DOHH2 (cell line): ENCODE data around the gene DMD.

Experiments
- H3F3A ChIP-seq: fragments of 200-600 bp; sonication (generic), shearing (Covaris generic); 2 replicates; pipeline ENCODE4 v1.6.0; 2016; ENCODE audit warnings: antibody characterized with exemption, mild to moderate bottlenecking; ENCODE audit not compliant: control insufficient read depth, insufficient read depth
- H3K27ac ChIP-seq: fragments of 200-600 bp; sonication (generic); 2 replicates; pipeline ENCODE4 v1.5.1; 2014; ENCODE audit warnings: low read depth, mild to moderate bottlenecking, low read length, moderate library complexity
- H3K27me3 ChIP-seq: fragments of 200-600 bp; sonication (generic); 2 replicates; pipeline ENCODE4 v1.6.1; 2014; ENCODE audit warnings: mild to moderate bottlenecking, low read length, mixed read lengths; ENCODE audit not compliant: control insufficient read depth
- H3K36me3 ChIP-seq: fragments of 200-600 bp; sonication (generic); 2 replicates; pipeline ENCODE4 v1.6.1; 2014; ENCODE audit warnings: mild to moderate bottlenecking, low read length, moderate library complexity, mixed read lengths; ENCODE audit not compliant: control insufficient read depth
- H3K4me1 ChIP-seq: fragments of 200-600 bp; sonication (generic); 2 replicates; pipeline ENCODE4 v1.6.1; 2014; ENCODE audit warnings: mild to moderate bottlenecking, low read length, mixed read lengths; ENCODE audit not compliant: control insufficient read depth
- H3K4me2 ChIP-seq: fragments of 200-600 bp; sonication (generic); 2 replicates; pipeline ENCODE4 v1.6.0; 2014; ENCODE audit warnings: mild to moderate bottlenecking, low read length, moderate library complexity
- H3K4me3 ChIP-seq: fragments of 200-600 bp; sonication (generic); 2 replicates; pipeline ENCODE4 v1.5.1; 2014; ENCODE audit warnings: mild to moderate bottlenecking, low read length, mixed read lengths
- H3K79me2 ChIP-seq: fragments of 200-600 bp; sonication (generic); 2 replicates; pipeline ENCODE4 v1.6.1; 2014; ENCODE audit warnings: mild to moderate bottlenecking, low read length, mixed read lengths; ENCODE audit not compliant: control insufficient read depth
- H3K9me2 ChIP-seq: fragments of 200-600 bp; sonication (generic); replicated peaks from 2 replicates; pipeline ENCODE4 v1.6.1; 2014; ENCODE audit warnings: mild to moderate bottlenecking, low read length, mixed read lengths; ENCODE audit not compliant: control insufficient read depth
- H3K9me3 ChIP-seq: fragments of 200-600 bp; sonication (generic); 2 replicates; pipeline ENCODE4 v1.6.1; 2014; ENCODE audit warnings: antibody characterized with exemption, low read length, mixed read lengths; ENCODE audit not compliant: control insufficient read depth, insufficient read depth
- H4K20me1 ChIP-seq: fragments of 200-600 bp; sonication (generic); 2 replicates; pipeline ENCODE4 v1.6.0; 2014; ENCODE audit warnings: low read depth, mild to moderate bottlenecking, antibody characterized with exemption, low read length, moderate library complexity; ENCODE audit not compliant: control insufficient read depth, insufficient read depth
- CTCF ChIP-seq: fragments of 200-600 bp; sonication (generic); IDR thresholded peaks from one replicate; pipeline ENCODE4 v1.5.1; 2014; ENCODE audit warnings: antibody characterized with exemption, mild to moderate bottlenecking, low read depth, low read length; ENCODE audit not compliant: poor library complexity, severe bottlenecking
- EZH2phosphoT487 ChIP-seq: fragments of 200-600 bp; sonication (generic); IDR thresholded peaks from 2 replicates; pipeline ENCODE4 v1.6.1; 2017; ENCODE audit warnings: borderline replicate concordance, mild to moderate bottlenecking, antibody characterized with exemption, low read length, moderate library complexity, mixed read lengths

Gene DMD

GRCh38 chrX:31523884-31524536 is 1687.3 kb downstream of the DMD start:
- no peak overlapping the region for H3K27ac ChIP-seq
- H3K9me2 ChIP-seq: no peaks in the 10 kb centered on the region
- no peak overlapping the region for H3K4me2 ChIP-seq
- H3K9me3 ChIP-seq: no peaks in the 10 kb centered on the region
- H3K4me1 ChIP-seq: no peaks in the 10 kb centered on the region
- no peaks in the 10 kb centered on the region for H3K36me3 ChIP-seq
- no peaks in the 10 kb centered on the region for H3F3A ChIP-seq
- no peak overlapping the region for H3K4me3 ChIP-seq
- H4K20me1 ChIP-seq: no peaks in the 10 kb centered on the region
- H3K27me3 ChIP-seq: no peaks in the 10 kb centered on the region
- no peak for TF ChIP-seq EZH2phosphoT487
- no peak for TF ChIP-seq CTCF
- H3K79me2 ChIP-seq: no peaks in the 10 kb centered on the region

- H3K27me3 ChIP-seq: no peaks in the 10 kb centered on the region
- no peak overlapping the region for H3K4me2 ChIP-seq
- no peaks in the 10 kb centered on the region for H3K36me3 ChIP-seq
- no peaks in the 10 kb centered on the region for H3F3A ChIP-seq
- H3K9me3 ChIP-seq: no peaks in the 10 kb centered on the region
- TF ChIP-seq EZH2phosphoT487 (no peak), CTCF (no peak)
- H3K27ac ChIP-seq: no peak overlapping the region
- no peaks in the 10 kb centered on the region for H3K79me2 ChIP-seq
- H3K9me2 ChIP-seq: no peaks in the 10 kb centered on the region
- no peak overlapping the region for H3K4me3 ChIP-seq
- H3K4me1 ChIP-seq: no peaks in the 10 kb centered on the region
- H4K20me1 ChIP-seq: no peaks in the 10 kb centered on the region
These were observed 1688.6 kb downstream of the DMD start for GRCh38 chrX:31522760-31523159.

- Histone ChIP-seq H3K4me2 (no peak overlapping the region), H3K36me3 (no peaks in the 10 kb centered on the region), H3K4me1 (no peaks in the 10 kb centered on the region), H3K27ac (no peak overlapping the region), H3F3A (no peaks in the 10 kb centered on the region), H4K20me1 (no peaks in the 10 kb centered on the region), H3K4me3 (no peak overlapping the region), H3K9me3 (no peaks in the 10 kb centered on the region), H3K79me2 (no peaks in the 10 kb centered on the region), H3K9me2 (no peaks in the 10 kb centered on the region), H3K27me3 (no peaks in the 10 kb centered on the region)
- no peak for TF ChIP-seq EZH2phosphoT487
- no peak for TF ChIP-seq CTCF
These were observed 1689.4 kb downstream of the DMD start for GRCh38 chrX:31521941-31522340.
